ENCODE results near the gene LYZL1. TPM values are rescaled to one million over a fixed set of nuclear protein-coding genes. Genes with fewer than 3 reads are reported as not detected.
"Not testable (repeated sequence)": the region's sequence is repeated elsewhere in the genome, so short reads cannot be mapped to it uniquely, and the experiment has no call there.

LYZL1 gene
- total RNA-seq, 6 donors from 2014 or later, result not detected

- WGBS, 2 donors, result 83 to 100% methylated on average over 2 of the region's 2 CpGs
- Histone ChIP-seq H3K27ac (no peak overlapping the region), H3K4me3 (no peak overlapping the region), H3K36me3 (no peaks in the 10 kb centered on the region), H3K4me1 (peaks cover 0 to 8% (median 3%) of the 10 kb centered on the region in 4 donors), H3K27me3 (no peaks in the 10 kb centered on the region), H3K9me3 (no peaks in the 10 kb centered on the region)
- no peak for DNase-seq
- no peak for ATAC-seq (ENCODE audit: low FRiP score in 2 of 2)
- TF ChIP-seq, protein P1, sequence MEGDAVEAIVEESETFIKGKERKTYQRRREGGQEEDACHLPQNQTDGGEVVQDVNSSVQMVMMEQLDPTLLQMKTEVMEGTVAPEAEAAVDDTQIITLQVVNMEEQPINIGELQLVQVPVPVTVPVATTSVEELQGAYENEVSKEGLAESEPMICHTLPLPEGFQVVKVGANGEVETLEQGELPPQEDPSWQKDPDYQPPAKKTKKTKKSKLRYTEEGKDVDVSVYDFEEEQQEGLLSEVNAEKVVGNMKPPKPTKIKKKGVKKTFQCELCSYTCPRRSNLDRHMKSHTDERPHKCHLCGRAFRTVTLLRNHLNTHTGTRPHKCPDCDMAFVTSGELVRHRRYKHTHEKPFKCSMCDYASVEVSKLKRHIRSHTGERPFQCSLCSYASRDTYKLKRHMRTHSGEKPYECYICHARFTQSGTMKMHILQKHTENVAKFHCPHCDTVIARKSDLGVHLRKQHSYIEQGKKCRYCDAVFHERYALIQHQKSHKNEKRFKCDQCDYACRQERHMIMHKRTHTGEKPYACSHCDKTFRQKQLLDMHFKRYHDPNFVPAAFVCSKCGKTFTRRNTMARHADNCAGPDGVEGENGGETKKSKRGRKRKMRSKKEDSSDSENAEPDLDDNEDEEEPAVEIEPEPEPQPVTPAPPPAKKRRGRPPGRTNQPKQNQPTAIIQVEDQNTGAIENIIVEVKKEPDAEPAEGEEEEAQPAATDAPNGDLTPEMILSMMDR (IDR thresholded peaks at IDR 0.05), result no peak
- no peak for TF ChIP-seq POLR2AphosphoS5 (IDR thresholded peaks at IDR 0.05)
- no peak for TF ChIP-seq EP300 (IDR thresholded peaks at IDR 0.05)
- TF ChIP-seq POLR2A (IDR thresholded peaks at IDR 0.05), result no peak
Observed at GRCh38 chr10:29356931-29357330, 68.1 kb downstream of the LYZL1 start.

DNA sequence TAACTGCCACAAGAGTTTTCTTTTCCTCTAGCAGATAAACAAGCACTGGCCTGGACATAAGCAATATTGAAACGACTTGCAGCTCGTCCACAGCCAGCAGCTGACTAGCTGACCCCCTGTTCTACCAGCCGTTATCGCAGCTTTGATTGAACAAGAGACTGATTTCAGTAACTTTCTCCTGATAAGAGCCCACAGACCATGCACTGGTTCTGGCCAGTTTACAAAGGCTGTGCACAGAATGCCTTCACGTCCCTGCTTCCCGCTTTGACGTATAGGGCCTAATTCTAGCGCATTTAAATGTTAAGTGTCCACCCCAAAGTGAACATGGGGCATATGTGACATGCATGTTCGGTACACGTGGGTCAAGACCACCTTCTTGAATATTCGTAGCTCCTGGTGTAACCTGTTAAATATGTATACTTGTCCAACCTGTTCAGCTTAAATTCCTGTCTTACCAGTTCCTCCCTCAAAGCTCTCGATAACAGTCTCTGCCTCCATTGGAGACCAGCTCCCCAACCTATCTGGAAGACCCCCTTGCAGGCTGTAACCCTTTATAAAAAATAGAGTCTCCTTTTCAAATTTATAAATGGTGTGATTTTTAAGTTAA lies 69.2 kb downstream of the LYZL1 start:
- H3K27me3 ChIP-seq, result no peaks in the 10 kb centered on the region
- no peaks in the 10 kb centered on the region for H3K36me3 ChIP-seq
- 72% methylated on average over 12 of the region's 12 CpGs for WGBS, 2 donors
- H3K27ac ChIP-seq, result no peak overlapping the region
- ATAC-seq (ENCODE audit: low FRiP score in 2 of 2) (no peak), DNase-seq (no peak)
- TF ChIP-seq POLR2A (IDR thresholded peaks at IDR 0.05), result no peak
- TF ChIP-seq, protein P1 (IDR thresholded peaks at IDR 0.05), result no peak
- TF ChIP-seq POLR2AphosphoS5 (IDR thresholded peaks at IDR 0.05), result no peak
- TF ChIP-seq EP300 (IDR thresholded peaks at IDR 0.05), result no peak
- H3K4me3 ChIP-seq, result no peak overlapping the region
- peaks cover 0 to 7% (median 3%) of the 10 kb centered on the region in 4 donors for H3K4me1 ChIP-seq
- no peaks in the 10 kb centered on the region for H3K9me3 ChIP-seq

DNA sequence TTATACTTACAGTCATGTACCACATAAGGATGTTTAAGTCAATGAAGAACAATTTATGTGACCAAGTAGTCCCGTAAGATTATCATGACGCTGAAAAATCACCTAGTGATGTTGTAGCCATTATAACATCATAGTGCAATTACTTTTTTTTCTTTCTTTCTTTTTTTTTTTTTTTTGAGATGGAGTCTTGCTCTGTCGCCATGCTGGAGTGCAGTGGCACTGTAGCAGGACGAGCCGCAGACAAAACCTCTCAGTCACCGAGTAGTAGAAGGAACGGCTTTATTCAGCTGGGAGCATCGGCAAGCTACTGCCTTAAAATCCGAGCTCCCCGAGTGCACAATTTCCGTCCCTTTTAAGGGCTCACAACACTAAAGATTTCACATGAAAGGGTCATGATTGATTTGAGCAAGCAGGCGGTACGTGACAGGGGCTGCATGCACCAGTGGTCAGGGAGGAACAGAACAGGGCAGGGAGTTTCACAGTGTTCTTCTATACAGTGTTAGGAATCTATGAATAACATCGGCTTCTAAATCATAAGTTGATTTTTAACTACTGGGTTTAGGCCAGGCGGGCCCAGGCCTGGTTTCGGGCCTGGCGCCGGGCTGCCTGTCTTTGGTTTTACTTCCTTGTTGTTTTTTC lies 71.5 kb downstream of the LYZL1 start:
- H3K27ac ChIP-seq; H3K9me3 ChIP-seq; H3K4me3 ChIP-seq; H3K36me3 ChIP-seq; H3K4me1 ChIP-seq; H3K27me3 ChIP-seq; ATAC-seq (ENCODE audit: low FRiP score in 2 of 2): not testable (repeated sequence)
- WGBS, 2 donors, result 88 to 94% methylated on average over 18 of the region's 18 CpGs
- peak in 1 of 2 donors; percentile 29 for DNase-seq

Data from upper lobe of left lung (tissue), 6 donors.